SU-DHL-6 (cell line): ENCODE data around the gene RNF8.

Source experiments
- H2AFZ ChIP-seq: fragments of 200-600 bp; sonication (generic); 2 replicates; pipeline ENCODE4 v1.6.1; 2014; ENCODE audit warnings: low read depth, mild to moderate bottlenecking, moderate library complexity, mixed read lengths, antibody characterized with exemption, low read length; ENCODE audit not compliant: severe bottlenecking
- H3F3A ChIP-seq: fragments of 200-600 bp; shearing (Covaris generic); 2 replicates; pipeline ENCODE4 v1.6.0; 2016; ENCODE audit warnings: antibody characterized with exemption, mild to moderate bottlenecking; ENCODE audit not compliant: insufficient read depth
- H3K27ac ChIP-seq: fragments of 200-600 bp; sonication (generic); 2 replicates; pipeline ENCODE4 v1.5.1; 2016; ENCODE audit warnings: low read depth, mild to moderate bottlenecking, low read length, moderate library complexity, mixed read lengths
- H3K27me3 ChIP-seq: fragments of 200-600 bp; sonication (generic), shearing (Covaris generic); 2 replicates; pipeline ENCODE4 v1.6.0; 2014; ENCODE audit warnings: mild to moderate bottlenecking, low read length
- H3K36me3 ChIP-seq: fragments of 200-600 bp; sonication (generic); 2 replicates; pipeline ENCODE4 v1.6.1; 2014; ENCODE audit warnings: mild to moderate bottlenecking, low read length, mixed read lengths
- H3K4me2 ChIP-seq: fragments of 300-600, 200-600 bp; shearing (Covaris generic), sonication (generic); 2 replicates; pipeline ENCODE4 v1.6.0; 2014; ENCODE audit warnings: low read length, low read depth, mild to moderate bottlenecking; ENCODE audit not compliant: poor library complexity, severe bottlenecking
- H3K4me3 ChIP-seq: fragments of 200-600 bp; sonication (generic); 2 replicates; pipeline ENCODE4 v1.5.1; 2014; ENCODE audit warnings: antibody characterized with exemption, low read length, mild to moderate bottlenecking, mixed read lengths; ENCODE audit not compliant: insufficient read depth, poor library complexity, severe bottlenecking
- H3K79me2 ChIP-seq: fragments of 200-600 bp; sonication (generic); 2 replicates; pipeline ENCODE4 v1.6.1; 2014; ENCODE audit warnings: mild to moderate bottlenecking, low read length, moderate library complexity; ENCODE audit not compliant: insufficient read depth
- H3K9ac ChIP-seq: fragments of 200-600 bp; sonication (generic); 2 replicates; pipeline ENCODE4 v1.7.0; 2014; ENCODE audit warnings: mild to moderate bottlenecking, low read length
- H3K9me2 ChIP-seq: fragments of 200-600 bp; sonication (generic); replicated peaks from 2 replicates; pipeline ENCODE4 v1.6.1; 2014; ENCODE audit warnings: low read length; ENCODE audit not compliant: insufficient read depth
- H3K9me3 ChIP-seq: fragments of 200-600 bp; sonication (generic); 2 replicates; pipeline ENCODE4 v1.6.1; 2014; ENCODE audit warnings: low read length, mixed read lengths; ENCODE audit not compliant: insufficient read depth
- H4K20me1 ChIP-seq: fragments of 200-600 bp; sonication (generic); 2 replicates; pipeline ENCODE4 v1.6.1; 2014; ENCODE audit warnings: low read depth, mild to moderate bottlenecking, antibody characterized with exemption, low read length, moderate library complexity, mixed read lengths
- CTCF ChIP-seq: fragments of 200-600 bp; sonication (generic); IDR thresholded peaks from one replicate; pipeline ENCODE4 v1.5.1; 2017; ENCODE audit warnings: antibody characterized with exemption, mild to moderate bottlenecking, low read length, moderate library complexity; ENCODE audit not compliant: insufficient read depth, poor library complexity, severe bottlenecking
- EZH2phosphoT487 ChIP-seq: fragments of 200-600 bp; sonication (generic), shearing (Covaris generic); conservative IDR thresholded peaks from 2 replicates; pipeline ENCODE4 v1.6.1; 2018; ENCODE audit warnings: mild to moderate bottlenecking, antibody characterized with exemption, low read length, moderate library complexity, mixed read lengths

RNF8 gene

GRCh38 chr6:37309692-37310091 is 44.1 kb upstream of the RNF8 start:
- Histone ChIP-seq H3K79me2 (no peaks in the 10 kb centered on the region), H3K9me2 (no peaks in the 10 kb centered on the region), H3K4me2 (no peak overlapping the region), H4K20me1 (no peaks in the 10 kb centered on the region), H3F3A (no peaks in the 10 kb centered on the region), H2AFZ (no peak overlapping the region), H3K9me3 (no peaks in the 10 kb centered on the region), H3K27ac (no peak overlapping the region), H3K9ac (no peak overlapping the region), H3K36me3 (no peaks in the 10 kb centered on the region), H3K4me3 (no peak overlapping the region), H3K27me3 (no peaks in the 10 kb centered on the region)
- TF ChIP-seq EZH2phosphoT487 (no peak), CTCF (no peak)

- no peak overlapping the region for H3K27ac ChIP-seq
- H3F3A ChIP-seq = no peaks in the 10 kb centered on the region
- no peak overlapping the region for H3K4me3 ChIP-seq
- no peaks in the 10 kb centered on the region for H4K20me1 ChIP-seq
- no peaks in the 10 kb centered on the region for H3K9me2 ChIP-seq
- H3K4me2 ChIP-seq = no peak overlapping the region
- TF ChIP-seq CTCF (no peak), EZH2phosphoT487 (no peak)
- no peaks in the 10 kb centered on the region for H3K79me2 ChIP-seq
- no peaks in the 10 kb centered on the region for H3K36me3 ChIP-seq
- no peak overlapping the region for H3K9ac ChIP-seq
- H2AFZ ChIP-seq = no peak overlapping the region
- no peaks in the 10 kb centered on the region for H3K9me3 ChIP-seq
- no peaks in the 10 kb centered on the region for H3K27me3 ChIP-seq
These were observed 42.8 kb upstream of the RNF8 start for GRCh38 chr6:37310966-37311365.

DNA sequence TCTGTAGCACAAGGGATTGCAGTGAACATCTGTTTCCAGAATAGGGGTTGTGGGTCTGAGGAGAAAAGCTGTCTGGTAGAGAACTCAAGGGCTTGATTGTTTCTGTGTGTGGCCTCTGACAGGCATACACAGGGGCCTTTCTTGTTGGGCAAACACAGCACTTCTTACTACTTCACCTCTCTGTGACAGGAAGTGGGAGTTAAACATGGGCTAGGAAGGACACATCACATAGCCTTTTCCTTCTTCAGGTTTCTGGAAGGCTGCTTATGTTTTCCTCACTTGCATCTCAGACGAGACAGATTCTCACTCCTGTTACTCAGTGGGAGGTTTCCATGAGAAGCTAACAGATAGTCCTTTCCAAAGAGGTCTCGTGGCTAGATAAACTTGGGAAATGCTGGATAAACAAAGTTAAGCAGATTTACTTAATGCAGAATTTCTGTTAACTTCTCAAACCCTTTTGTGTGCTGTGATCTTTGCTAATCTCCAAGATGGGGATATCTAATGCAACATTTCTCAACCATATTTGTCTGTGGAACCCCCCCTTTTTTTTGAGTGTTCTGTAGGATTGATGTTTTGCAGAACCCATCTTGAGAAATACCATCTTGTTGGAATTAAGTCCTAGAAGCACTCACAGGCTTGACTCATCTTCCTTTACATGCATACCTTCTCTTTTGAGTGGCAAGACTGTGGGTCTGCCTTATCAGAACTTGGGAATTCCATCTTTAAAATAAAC is 41.9 kb upstream of the RNF8 start:
- H3K27ac ChIP-seq = no peak overlapping the region

More for the DNA sequence above, 41.9 kb upstream of the RNF8 start:
- TF ChIP-seq CTCF (no peak), EZH2phosphoT487 (no peak)
- no peaks in the 10 kb centered on the region for H4K20me1 ChIP-seq
- no peaks in the 10 kb centered on the region for H3K9me3 ChIP-seq
- no peaks in the 10 kb centered on the region for H3F3A ChIP-seq
- no peak overlapping the region for H3K9ac ChIP-seq
- no peak overlapping the region for H2AFZ ChIP-seq
- no peaks in the 10 kb centered on the region for H3K9me2 ChIP-seq
- no peak overlapping the region for H3K4me3 ChIP-seq
- H3K79me2 ChIP-seq = no peaks in the 10 kb centered on the region
- H3K27me3 ChIP-seq = no peaks in the 10 kb centered on the region
- no peak overlapping the region for H3K4me2 ChIP-seq
- no peaks in the 10 kb centered on the region for H3K36me3 ChIP-seq
